SK-N-SH (cell line): ENCODE data around the gene CBX8. TPM values are rescaled to one million over a fixed set of nuclear protein-coding genes. Genes with fewer than 3 reads are reported as not detected.

ENCODE experiments used
- CTCF ChIA-PET: fragments of 300-600, 350-600 bp; formaldehyde crosslinking; extraction: SDS; loops from one replicate; lab custom pipeline; 2021; lab: Yijun Ruan, JAX
- POLR2A ChIA-PET: fragments of 350-600 bp; sonication (Branson Sonifier 250); formaldehyde crosslinking; extraction: SDS; loops from one replicate; lab custom pipeline; 2020; ENCODE audit warnings: antibody characterized with exemption, inconsistent platforms; lab: Yijun Ruan, JAX
- DNase-seq: peaks from one replicate; pipeline ENCODE4 v3.0.0; 2012
- H2AFZ ChIP-seq: fragments of 200-600 bp; sonication (generic); 2 replicates; pipeline ENCODE4 v1.8.1; 2016; ENCODE audit warnings: antibody characterized with exemption, mild to moderate bottlenecking, low read depth
- H3F3A ChIP-seq: fragments of 200-600 bp; sonication (generic); replicated peaks from 2 replicates; pipeline ENCODE3; 2016; ENCODE audit warnings: antibody characterized with exemption, mild to moderate bottlenecking; ENCODE audit not compliant: insufficient read depth
- H3K27ac ChIP-seq, 2 experiments: fragments of 200-500 bp in 1 of 2; fragments of 200-600 bp in 1 of 2; sonication (Bioruptor generic) in 1 of 2; sonication (generic), shearing (Covaris generic) in 1 of 2; 2 replicates each; pipeline versions ENCODE4 v1.5.1 to v1.6.1; 2014 to 2016; ENCODE audit warnings: low read depth in 2 of 2, inconsistent platforms in 1 of 2, low read length in 1 of 2, mild to moderate bottlenecking in 1 of 2, mixed read lengths in 1 of 2
- H3K27me3 ChIP-seq: fragments of 200-600 bp; sonication (generic), shearing (Covaris generic); 2 replicates; pipeline ENCODE4 v1.6.1; 2016; ENCODE audit warnings: mixed run types; ENCODE audit not compliant: insufficient read depth
- H3K36me3 ChIP-seq, 2 experiments: fragments of 200-500 bp in 1 of 2; fragments of 200-600 bp in 1 of 2; sonication (Bioruptor generic) in 1 of 2; sonication (generic) in 1 of 2; replicated peaks in 1 of 2; 2 replicates each; pipeline versions ENCODE3 to v1.5.1; 2014 to 2016; ENCODE audit warnings: low read length in 1 of 2, mild to moderate bottlenecking in 1 of 2; ENCODE audit not compliant: insufficient read depth in 2 of 2, control insufficient read depth in 1 of 2
- H3K4me1 ChIP-seq, 2 experiments: fragments of 200-500 bp in 1 of 2; fragments of 200-600 bp in 1 of 2; sonication (Bioruptor generic) in 1 of 2; sonication (generic), shearing (Covaris generic) in 1 of 2; 2 replicates each; pipeline versions ENCODE4 v1.5.1 to v1.6.1; 2014 to 2016; ENCODE audit warnings: low read depth in 1 of 2, low read length in 1 of 2, mixed run types in 1 of 2; ENCODE audit not compliant: insufficient read depth in 2 of 2, control insufficient read depth in 1 of 2
- H3K4me2 ChIP-seq: fragments of 200-600 bp; sonication (generic), shearing (Covaris generic); 2 replicates; pipeline ENCODE4 v1.6.1; 2017; ENCODE audit warnings: mixed run types
- H3K4me3 ChIP-seq, 2 experiments: fragments of 200-500 bp in 1 of 2; fragments of 200-600 bp in 1 of 2; sonication (Bioruptor generic) in 1 of 2; sonication (generic), shearing (Covaris generic) in 1 of 2; 2 replicates each; pipeline versions ENCODE4 v1.5.1 to v1.8.1; 2014 to 2016; ENCODE audit warnings: low read depth in 2 of 2, inconsistent platforms in 1 of 2, low read length in 1 of 2, mild to moderate bottlenecking in 1 of 2, mixed read lengths in 1 of 2, moderate library complexity in 1 of 2
- H3K79me2 ChIP-seq: fragments of 200-600 bp; sonication (generic); 2 replicates; pipeline ENCODE4 v1.8.1; 2017; ENCODE audit warnings: mild to moderate bottlenecking; ENCODE audit not compliant: insufficient read depth
- H3K9ac ChIP-seq: fragments of 200-600 bp; sonication (generic); 2 replicates; pipeline ENCODE4 v1.6.1; 2017; ENCODE audit warnings: mixed run types
- H3K9me2 ChIP-seq: fragments of 200-600 bp; sonication (generic); 2 replicates; pipeline ENCODE4 v1.6.1; 2017; ENCODE audit warnings: mixed run types
- H3K9me3 ChIP-seq: fragments of 200-600 bp; sonication (generic); 2 replicates; pipeline ENCODE4 v1.6.1; 2017; ENCODE audit warnings: mixed run types, mild to moderate bottlenecking, moderate library complexity
- H4K20me1 ChIP-seq: fragments of 200-600 bp; sonication (generic); 2 replicates; pipeline ENCODE4 v1.6.1; 2017; ENCODE audit warnings: mild to moderate bottlenecking, mixed run types; ENCODE audit not compliant: insufficient read depth
- CHD2 ChIP-seq: fragments of 150-350 bp; IDR thresholded peaks from 2 replicates; pipeline ENCODE4 v1.6.1; 2018; ENCODE audit warnings: low read length; ENCODE audit not compliant: partially characterized antibody
- CTCF ChIP-seq: fragments of 200-600 bp; sonication (generic); IDR thresholded peaks from 2 replicates; pipeline ENCODE4 v1.6.1; 2017; ENCODE audit warnings: antibody characterized with exemption, mild to moderate bottlenecking, moderate library complexity
- EP300 ChIP-seq, 2 experiments: IDR thresholded peaks; 2 replicates each; pipeline versions ENCODE4 v1.4.0 to v1.6.1; 2012; ENCODE audit warnings: borderline replicate concordance in 1 of 2, low read depth in 1 of 2, low read length in 1 of 2
- FOSL2 ChIP-seq: IDR thresholded peaks from 2 replicates; pipeline ENCODE4 v1.4.0; 2012; ENCODE audit warnings: low read depth, mild to moderate bottlenecking, moderate library complexity, borderline replicate concordance
- FOXJ3 ChIP-seq: sonication (generic); formaldehyde crosslinking; IDR thresholded peaks from 2 replicates; pipeline ENCODE4 v1.5.1; 2020; ENCODE audit warnings: mild to moderate bottlenecking, missing genetic modification reagents
- FOXM1 ChIP-seq: IDR thresholded peaks from 2 replicates; pipeline ENCODE4 v1.4.0; 2012; ENCODE audit warnings: low read depth, mild to moderate bottlenecking
- GATA2 ChIP-seq: sonication (generic); formaldehyde crosslinking; IDR thresholded peaks from 2 replicates; pipeline ENCODE4 v1.5.0; 2020; ENCODE audit warnings: mild to moderate bottlenecking, missing genetic modification reagents
- IRF3 ChIP-seq: fragments of 150-350 bp; IDR thresholded peaks from 2 replicates; pipeline ENCODE4 v1.6.1; 2016; ENCODE audit warnings: mild to moderate bottlenecking, low read depth, low read length
- JUND ChIP-seq: IDR thresholded peaks from 2 replicates; pipeline ENCODE4 v1.4.0; 2012
- MXI1 ChIP-seq: IDR thresholded peaks from 2 replicates; pipeline ENCODE4 v1.6.1; 2012; ENCODE audit warnings: mild to moderate bottlenecking, low read depth, low read length, improper control_type of control experiment
- NRF1 ChIP-seq: IDR thresholded peaks from 2 replicates; pipeline ENCODE4 v1.6.1; 2012; ENCODE audit warnings: low read depth, mild to moderate bottlenecking, low read length
- RAD21 ChIP-seq: IDR thresholded peaks from 2 replicates; pipeline ENCODE4 v1.6.1; 2012; ENCODE audit warnings: mild to moderate bottlenecking, low read length
- RFX5 ChIP-seq: IDR thresholded peaks from 2 replicates; pipeline ENCODE4 v1.6.1; 2012; ENCODE audit warnings: mild to moderate bottlenecking, improper control_type of control experiment, low read length
- RXRA ChIP-seq: IDR thresholded peaks from 2 replicates; pipeline ENCODE4 v1.4.0; 2012; ENCODE audit warnings: low read depth, mild to moderate bottlenecking, borderline replicate concordance
- SMC3 ChIP-seq: IDR thresholded peaks from 2 replicates; pipeline ENCODE4 v1.6.1; 2012; ENCODE audit warnings: low read depth, low read length, improper control_type of control experiment
- TCF12 ChIP-seq: IDR thresholded peaks from 2 replicates; pipeline ENCODE4 v1.4.0; 2012
- USF1 ChIP-seq: IDR thresholded peaks from 2 replicates; pipeline ENCODE4 v1.4.0; 2012; ENCODE audit warnings: low read depth, borderline replicate concordance
- WGBS: methylation state at CpG from one replicate; pipeline ENCODE4 v1.1.6; 2017; ENCODE audit warnings: low lambda C conversion rate; 5-methylcytosine and 5-hydroxymethylcytosine counted together
- polyA plus RNA-seq, 3 experiments: library from polyadenylated mRNA; depleted of rRNA; stranded (reverse); fragments of >200 nt; gene quantifications; 2 replicates each; pipeline ENCODE4 v1.2.3, GENCODE V29; 2012

The CBX8 gene
- polyA plus RNA-seq, 1 of the 3 experiments (the other 2 are of a cell fraction), result 2.9 TPM

- peaks cover 19 to 51% of the 10 kb centered on the region in 2 experiments; a peak in 3 of 4 replicates for H3K4me1 ChIP-seq
- peak; percentile 66 for TF ChIP-seq RFX5
- no peak for TF ChIP-seq SMC3
- no peak for TF ChIP-seq USF1
- 0 out of 2 replicates have a peak, but pooled peaks have one; percentile 21 for TF ChIP-seq IRF3
- TF ChIP-seq JUND, result no peak
- TF ChIP-seq FOXM1, result no peak
- TF ChIP-seq FOSL2, result no peak
- TF ChIP-seq FOXJ3 (CRISPR knock-in tag), result no peak
- peak; percentile 50 for TF ChIP-seq CHD2
- 0 out of 2 replicates have a peak, but pooled peaks have one; percentile 27 for TF ChIP-seq MXI1
- POLR2A ChIA-PET, result interaction anchor here (0.8 to 1.3 kb wide), 2 partner anchors 15 to 19 kb away, joined by 3 to 5 read pairs; no protein-coding TSS in a partner anchor
Measured at GRCh38 chr17:79793924-79794304, 3.0 kb downstream of the CBX8 start.

GRCh38 chr17:79792984-79793923 is 3.6 kb downstream of the CBX8 start:
- Histone ChIP-seq H3K36me3 (peaks cover 0 to 24% of the 10 kb centered on the region in 2 experiments), H3K9me2 (no peaks in the 10 kb centered on the region), H3K4me2 (peak overlapping the region; percentile 2; the same call in 1 of the 2 replicates), H3K9me3 (no peaks in the 10 kb centered on the region), H3K27me3 (no peaks in the 10 kb centered on the region), H3K79me2 (peaks cover 18% of the 10 kb centered on the region), H4K20me1 (peaks cover 11% of the 10 kb centered on the region; the same call in 1 of the 2 replicates), H3F3A (peaks cover 6% of the 10 kb centered on the region), H3K27ac (peak overlapping the region in 1 of 2 experiments; percentile 64; a peak in 1 of 4 replicates), H3K4me3 (no peak overlapping the region; a peak in 1 of 4 replicates), H2AFZ (no peak overlapping the region), H3K4me1 (peaks cover 19 to 51% of the 10 kb centered on the region in 2 experiments; a peak in 3 of 4 replicates), H3K9ac (no peak overlapping the region)
- peak; percentile 40 for DNase-seq
- ChIA-PET POLR2A (interaction anchor here (1.3 kb wide), 2 partner anchors 12 to 14 kb away, joined by 3 to 5 read pairs; no protein-coding TSS in a partner anchor), CTCF (interaction anchor here (0.7 to 9.7 kb wide), 10 partner anchors 10 to 299 kb away, joined by 3 to 146 read pairs (median 6); partner anchors contain the start of gene CBX4)
- WGBS, result 78% methylated on average over 56 of the region's 63 CpGs
- TF ChIP-seq GATA2 (no peak), EP300 (IDR thresholded peaks at IDR 0.05; ENCODE audit: borderline replicate concordance in 1 of 2, low read depth in 1 of 2, low read length in 1 of 2) (no peak), CTCF (no peak), IRF3 (no peak), RXRA (no peak), NRF1 (no peak), RAD21 (no peak), MXI1 (no peak), TCF12 (no peak), FOXM1 (no peak)

More at GRCh38 chr17:79793924-79794304, 3.0 kb downstream of the CBX8 start:
- H3K4me3 ChIP-seq, result no peak overlapping the region; a peak in 1 of 4 replicates
- peaks cover 0 to 24% of the 10 kb centered on the region in 2 experiments for H3K36me3 ChIP-seq
- 61% methylated on average over 3 of the region's 3 CpGs for WGBS
- H3F3A ChIP-seq, result peaks cover 7% of the 10 kb centered on the region
- H3K9ac ChIP-seq, result no peak overlapping the region
- H3K27ac ChIP-seq, result peak overlapping the region in 1 of 2 experiments; percentile 64; a peak in 1 of 4 replicates
- peaks cover 11% of the 10 kb centered on the region; the same call in 1 of the 2 replicates for H4K20me1 ChIP-seq
- H3K4me2 ChIP-seq, result peak overlapping the region; percentile 2; the same call in 1 of the 2 replicates
- H3K79me2 ChIP-seq, result peaks cover 18% of the 10 kb centered on the region
- no peaks in the 10 kb centered on the region for H3K27me3 ChIP-seq
- CTCF ChIA-PET, result interaction anchor here (0.7 to 9.7 kb wide), 11 partner anchors 9 to 298 kb away, joined by 3 to 146 read pairs (median 5); partner anchors contain the start of gene CBX4
- H3K9me2 ChIP-seq, result no peaks in the 10 kb centered on the region
- H2AFZ ChIP-seq, result no peak overlapping the region
- H3K9me3 ChIP-seq, result no peaks in the 10 kb centered on the region
- peak; percentile 94 for DNase-seq
